ENCODE measurements around the gene DEPP1.

DNA sequence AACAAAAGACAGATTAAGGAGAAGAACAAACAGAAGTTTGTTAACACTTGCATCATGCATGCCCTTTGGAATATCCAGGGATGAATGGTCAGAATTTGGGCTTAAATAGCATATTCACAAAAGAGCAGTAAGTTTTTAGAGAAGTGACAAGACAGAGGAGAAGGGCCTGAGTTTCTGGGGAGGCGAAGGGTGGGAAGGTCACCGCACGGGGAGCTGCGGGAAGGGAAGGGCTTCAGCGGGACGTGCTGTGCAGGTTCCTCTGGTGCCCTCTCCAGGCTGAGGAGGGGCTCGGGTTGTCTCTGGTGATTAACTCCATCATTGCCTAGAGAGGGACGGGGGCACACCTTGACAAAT, 11.7 kb upstream of the DEPP1 start:
- peak; percentile 69 for TF ChIP-seq CTCF (tag by site-specific recombination; IDR thresholded peaks at IDR 0.05)
- TF ChIP-seq ZNF157 (tag by site-specific recombination; IDR thresholded peaks at IDR 0.05): no peak
- TF ChIP-seq, protein P1, sequence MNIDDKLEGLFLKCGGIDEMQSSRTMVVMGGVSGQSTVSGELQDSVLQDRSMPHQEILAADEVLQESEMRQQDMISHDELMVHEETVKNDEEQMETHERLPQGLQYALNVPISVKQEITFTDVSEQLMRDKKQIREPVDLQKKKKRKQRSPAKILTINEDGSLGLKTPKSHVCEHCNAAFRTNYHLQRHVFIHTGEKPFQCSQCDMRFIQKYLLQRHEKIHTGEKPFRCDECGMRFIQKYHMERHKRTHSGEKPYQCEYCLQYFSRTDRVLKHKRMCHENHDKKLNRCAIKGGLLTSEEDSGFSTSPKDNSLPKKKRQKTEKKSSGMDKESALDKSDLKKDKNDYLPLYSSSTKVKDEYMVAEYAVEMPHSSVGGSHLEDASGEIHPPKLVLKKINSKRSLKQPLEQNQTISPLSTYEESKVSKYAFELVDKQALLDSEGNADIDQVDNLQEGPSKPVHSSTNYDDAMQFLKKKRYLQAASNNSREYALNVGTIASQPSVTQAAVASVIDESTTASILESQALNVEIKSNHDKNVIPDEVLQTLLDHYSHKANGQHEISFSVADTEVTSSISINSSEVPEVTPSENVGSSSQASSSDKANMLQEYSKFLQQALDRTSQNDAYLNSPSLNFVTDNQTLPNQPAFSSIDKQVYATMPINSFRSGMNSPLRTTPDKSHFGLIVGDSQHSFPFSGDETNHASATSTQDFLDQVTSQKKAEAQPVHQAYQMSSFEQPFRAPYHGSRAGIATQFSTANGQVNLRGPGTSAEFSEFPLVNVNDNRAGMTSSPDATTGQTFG (tag by site-specific recombination; IDR thresholded peaks at IDR 0.05; ENCODE audit: borderline replicate concordance): no peak
- no peak for TF ChIP-seq ZNF16 (tag by site-specific recombination; IDR thresholded peaks at IDR 0.05; ENCODE audit: low read depth)
- TF ChIP-seq ZNF416 (tag by site-specific recombination; IDR thresholded peaks at IDR 0.05): no peak
- TF ChIP-seq ZNF473 (tag by site-specific recombination; IDR thresholded peaks at IDR 0.05): no peak
- no peak for TF ChIP-seq TRIM28 (IDR thresholded peaks at IDR 0.05; ENCODE audit: borderline replicate concordance, low read length)
- TF ChIP-seq, protein P2, sequence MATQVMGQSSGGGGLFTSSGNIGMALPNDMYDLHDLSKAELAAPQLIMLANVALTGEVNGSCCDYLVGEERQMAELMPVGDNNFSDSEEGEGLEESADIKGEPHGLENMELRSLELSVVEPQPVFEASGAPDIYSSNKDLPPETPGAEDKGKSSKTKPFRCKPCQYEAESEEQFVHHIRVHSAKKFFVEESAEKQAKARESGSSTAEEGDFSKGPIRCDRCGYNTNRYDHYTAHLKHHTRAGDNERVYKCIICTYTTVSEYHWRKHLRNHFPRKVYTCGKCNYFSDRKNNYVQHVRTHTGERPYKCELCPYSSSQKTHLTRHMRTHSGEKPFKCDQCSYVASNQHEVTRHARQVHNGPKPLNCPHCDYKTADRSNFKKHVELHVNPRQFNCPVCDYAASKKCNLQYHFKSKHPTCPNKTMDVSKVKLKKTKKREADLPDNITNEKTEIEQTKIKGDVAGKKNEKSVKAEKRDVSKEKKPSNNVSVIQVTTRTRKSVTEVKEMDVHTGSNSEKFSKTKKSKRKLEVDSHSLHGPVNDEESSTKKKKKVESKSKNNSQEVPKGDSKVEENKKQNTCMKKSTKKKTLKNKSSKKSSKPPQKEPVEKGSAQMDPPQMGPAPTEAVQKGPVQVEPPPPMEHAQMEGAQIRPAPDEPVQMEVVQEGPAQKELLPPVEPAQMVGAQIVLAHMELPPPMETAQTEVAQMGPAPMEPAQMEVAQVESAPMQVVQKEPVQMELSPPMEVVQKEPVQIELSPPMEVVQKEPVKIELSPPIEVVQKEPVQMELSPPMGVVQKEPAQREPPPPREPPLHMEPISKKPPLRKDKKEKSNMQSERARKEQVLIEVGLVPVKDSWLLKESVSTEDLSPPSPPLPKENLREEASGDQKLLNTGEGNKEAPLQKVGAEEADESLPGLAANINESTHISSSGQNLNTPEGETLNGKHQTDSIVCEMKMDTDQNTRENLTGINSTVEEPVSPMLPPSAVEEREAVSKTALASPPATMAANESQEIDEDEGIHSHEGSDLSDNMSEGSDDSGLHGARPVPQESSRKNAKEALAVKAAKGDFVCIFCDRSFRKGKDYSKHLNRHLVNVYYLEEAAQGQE (tag by site-specific recombination; IDR thresholded peaks at IDR 0.05): no peak
